ENCODE data around the gene NUDT6. TPM values are rescaled to one million over a fixed set of nuclear protein-coding genes. Genes with fewer than 3 reads are reported as not detected.

The NUDT6 gene
- total RNA-seq, 1 donor from 2014 or later, result 11.6 TPM

GRCh38 chr4:122960611-122961000, 38.2 kb upstream of the NUDT6 start:
- intact Hi-C loops (cut with DNase I), result no loop called here
- Histone ChIP-seq H3K4me3 (no peak overlapping the region), H3K27ac (no peak overlapping the region), H3K27me3 (no peaks in the 10 kb centered on the region), H3K36me3 (no peaks in the 10 kb centered on the region), H3K9me3 (no peaks in the 10 kb centered on the region), H3K4me1 (peaks cover 0 to 2% of the 10 kb centered on the region in 2 donors)
- no peak for DNase-seq (ENCODE audit: low spot score in 2 of 2)
- TF ChIP-seq, protein P1, sequence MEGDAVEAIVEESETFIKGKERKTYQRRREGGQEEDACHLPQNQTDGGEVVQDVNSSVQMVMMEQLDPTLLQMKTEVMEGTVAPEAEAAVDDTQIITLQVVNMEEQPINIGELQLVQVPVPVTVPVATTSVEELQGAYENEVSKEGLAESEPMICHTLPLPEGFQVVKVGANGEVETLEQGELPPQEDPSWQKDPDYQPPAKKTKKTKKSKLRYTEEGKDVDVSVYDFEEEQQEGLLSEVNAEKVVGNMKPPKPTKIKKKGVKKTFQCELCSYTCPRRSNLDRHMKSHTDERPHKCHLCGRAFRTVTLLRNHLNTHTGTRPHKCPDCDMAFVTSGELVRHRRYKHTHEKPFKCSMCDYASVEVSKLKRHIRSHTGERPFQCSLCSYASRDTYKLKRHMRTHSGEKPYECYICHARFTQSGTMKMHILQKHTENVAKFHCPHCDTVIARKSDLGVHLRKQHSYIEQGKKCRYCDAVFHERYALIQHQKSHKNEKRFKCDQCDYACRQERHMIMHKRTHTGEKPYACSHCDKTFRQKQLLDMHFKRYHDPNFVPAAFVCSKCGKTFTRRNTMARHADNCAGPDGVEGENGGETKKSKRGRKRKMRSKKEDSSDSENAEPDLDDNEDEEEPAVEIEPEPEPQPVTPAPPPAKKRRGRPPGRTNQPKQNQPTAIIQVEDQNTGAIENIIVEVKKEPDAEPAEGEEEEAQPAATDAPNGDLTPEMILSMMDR (IDR thresholded peaks at IDR 0.05), result no peak

GRCh38 chr4:122959981-122960610, 37.7 kb upstream of the NUDT6 start:
- H3K27ac ChIP-seq, result no peak overlapping the region
- no peak for DNase-seq (ENCODE audit: low spot score in 2 of 2)
- H3K4me1 ChIP-seq, result peaks cover 0 to 2% of the 10 kb centered on the region in 2 donors
- intact Hi-C loops (cut with DNase I), result no loop called here
- TF ChIP-seq, protein P1 (IDR thresholded peaks at IDR 0.05), result no peak
- H3K9me3 ChIP-seq, result no peaks in the 10 kb centered on the region
- H3K4me3 ChIP-seq, result no peak overlapping the region
- H3K36me3 ChIP-seq, result no peaks in the 10 kb centered on the region
- H3K27me3 ChIP-seq, result no peaks in the 10 kb centered on the region

GRCh38 chr4:122959441-122959840, 37.0 kb upstream of the NUDT6 start:
- H3K4me3 ChIP-seq, result no peak overlapping the region
- TF ChIP-seq, protein P1 (IDR thresholded peaks at IDR 0.05), result no peak
- no peak for DNase-seq (ENCODE audit: low spot score in 2 of 2)
- intact Hi-C loops (cut with DNase I), result no loop called here
- H3K36me3 ChIP-seq, result no peaks in the 10 kb centered on the region
- peaks cover 0 to 2% of the 10 kb centered on the region in 2 donors for H3K4me1 ChIP-seq
- no peak overlapping the region for H3K27ac ChIP-seq
- H3K9me3 ChIP-seq, result no peaks in the 10 kb centered on the region
- H3K27me3 ChIP-seq, result no peaks in the 10 kb centered on the region

DNA sequence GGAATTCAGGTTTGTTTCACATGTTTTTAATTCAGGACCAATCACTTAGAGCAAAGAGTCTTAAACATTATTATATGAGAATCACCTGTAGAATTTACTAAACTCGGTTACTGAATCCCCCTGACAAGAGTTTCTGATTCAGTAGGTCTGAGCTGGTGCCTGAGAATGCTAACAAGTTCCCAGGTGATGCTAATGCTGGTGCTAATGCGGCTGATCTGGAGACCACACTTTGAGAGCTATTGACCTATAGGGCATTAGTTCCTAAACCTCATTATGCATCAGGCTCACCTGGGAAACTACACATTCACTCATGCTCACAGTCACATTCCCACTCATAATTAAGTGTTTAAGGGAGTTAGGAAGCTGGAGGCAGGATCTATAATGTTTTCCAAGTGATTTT, 36.1 kb upstream of the NUDT6 start:
- TF ChIP-seq, protein P1 (IDR thresholded peaks at IDR 0.05), result no peak
- no peak for DNase-seq (ENCODE audit: low spot score in 2 of 2)
- Histone ChIP-seq H3K4me1 (peaks cover 0 to 2% of the 10 kb centered on the region in 2 donors), H3K27me3 (no peaks in the 10 kb centered on the region), H3K4me3 (no peak overlapping the region), H3K27ac (no peak overlapping the region), H3K9me3 (no peaks in the 10 kb centered on the region), H3K36me3 (peaks cover 0 to 5% of the 10 kb centered on the region in 2 donors)
- intact Hi-C loops (cut with DNase I), result no loop called here

DNA sequence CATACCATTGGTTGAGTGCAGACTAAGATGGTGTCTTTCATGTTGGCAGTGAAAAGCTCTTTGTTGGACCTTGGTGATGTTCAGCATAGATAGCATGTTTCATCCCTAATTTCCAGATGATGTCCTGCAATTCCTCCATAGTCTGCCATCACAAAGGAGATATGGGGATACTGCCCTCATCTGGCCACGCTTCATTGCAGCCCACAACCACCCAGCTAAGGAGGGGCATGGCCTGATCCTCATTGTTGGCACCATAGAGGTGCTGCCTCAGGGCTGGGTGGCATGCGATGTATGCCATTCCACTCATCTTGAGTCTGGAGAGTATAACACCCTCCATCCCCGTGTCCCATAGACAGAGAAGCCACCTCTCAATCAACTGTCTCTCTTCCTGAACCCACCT, 31.5 kb upstream of the NUDT6 start:
- intact Hi-C loops (cut with DNase I), result no loop called here
- H3K36me3 ChIP-seq, result peaks cover 12 to 46% of the 10 kb centered on the region in 2 donors
- DNase-seq (ENCODE audit: low spot score in 2 of 2), result no peak

More for the DNA sequence above, 31.5 kb upstream of the NUDT6 start:
- no peaks in the 10 kb centered on the region for H3K27me3 ChIP-seq
- no peaks in the 10 kb centered on the region for H3K4me1 ChIP-seq
- no peak overlapping the region for H3K4me3 ChIP-seq
- no peaks in the 10 kb centered on the region for H3K9me3 ChIP-seq
- TF ChIP-seq, protein P1 (IDR thresholded peaks at IDR 0.05), result no peak
- no peak overlapping the region for H3K27ac ChIP-seq

Measured in ascending aorta (tissue), 2 donors.